IPS-20b (cell line): ENCODE measurements around the gene ELF3.
"Not testable (repeated sequence)": the region's sequence is repeated elsewhere in the genome, so short reads cannot be mapped to it uniquely, and the experiment has no call there.

Source experiments
- H3K27ac ChIP-seq: one replicate; pipeline ENCODE4 v1.5.1; 2013; ENCODE audit warnings: low read length
- H3K27me3 ChIP-seq: 2 replicates; pipeline ENCODE4 v1.6.1; 2013; ENCODE audit warnings: mild to moderate bottlenecking, low read length, inconsistent platforms; ENCODE audit not compliant: insufficient read depth
- H3K36me3 ChIP-seq: 2 replicates; pipeline ENCODE4 v1.6.1; 2013; ENCODE audit warnings: low read depth, mild to moderate bottlenecking, inconsistent platforms, low read length, moderate library complexity; ENCODE audit not compliant: insufficient read depth
- H3K4me1 ChIP-seq: 2 replicates; pipeline ENCODE4 v1.6.1; 2013; ENCODE audit warnings: mild to moderate bottlenecking, control low read depth, inconsistent platforms, low read length, moderate library complexity; ENCODE audit not compliant: insufficient read depth
- H3K4me3 ChIP-seq: 2 replicates; pipeline ENCODE4 v1.5.1; 2013; ENCODE audit warnings: mild to moderate bottlenecking, low read length, inconsistent platforms
- H3K9ac ChIP-seq: 2 replicates; pipeline ENCODE4 v1.6.1; 2013; ENCODE audit warnings: low read depth, mild to moderate bottlenecking, inconsistent platforms, low read length, moderate library complexity
- H3K9me3 ChIP-seq: 2 replicates; pipeline ENCODE4 v1.6.1; 2013; ENCODE audit warnings: mild to moderate bottlenecking, low read depth, low read length, inconsistent platforms; ENCODE audit not compliant: insufficient read depth

The ELF3 gene

DNA sequence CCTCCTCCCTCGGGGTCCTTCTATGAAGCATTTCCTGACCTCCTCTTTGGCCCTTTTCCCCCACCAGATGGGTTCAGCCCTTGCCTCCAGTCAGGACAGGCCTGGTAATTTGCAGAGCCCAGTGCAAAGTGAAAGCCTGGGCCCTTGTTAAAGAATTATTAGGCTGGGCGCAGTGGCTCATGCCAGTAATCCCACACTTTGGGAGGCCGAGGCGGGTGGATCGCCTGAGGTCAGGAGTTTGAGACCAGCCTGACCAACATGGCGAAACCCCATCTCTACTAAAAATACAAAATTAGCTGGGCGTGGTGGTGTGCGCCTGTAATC lies 8.8 kb downstream of the ELF3 start:
- not testable (repeated sequence) for H3K4me1 ChIP-seq, H3K9me3 ChIP-seq, H3K9ac ChIP-seq, H3K27me3 ChIP-seq, H3K27ac ChIP-seq, H3K4me3 ChIP-seq
- H3K36me3 ChIP-seq = peaks cover 21% of the 10 kb centered on the region

DNA sequence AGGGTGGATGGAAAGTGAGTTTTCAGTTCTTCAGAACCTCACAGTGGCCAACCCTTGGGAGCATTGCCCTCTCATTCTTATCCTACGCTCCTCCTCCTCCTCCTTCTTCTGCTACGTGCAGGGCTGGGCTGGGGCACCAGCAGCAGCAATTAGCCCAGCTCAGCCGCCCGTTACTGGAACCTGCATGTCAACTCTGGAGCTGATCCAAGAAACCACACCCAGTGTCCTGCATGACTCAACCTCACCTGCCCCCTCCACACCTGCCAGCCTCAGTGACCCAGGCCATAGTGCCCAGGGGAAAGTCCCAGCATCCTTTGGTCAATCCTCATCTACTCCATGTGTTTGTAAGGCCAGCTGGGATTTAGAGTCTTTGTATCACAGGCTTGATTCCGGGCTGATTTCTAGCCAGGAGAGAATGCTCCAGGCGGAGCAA lies 12.6 kb downstream of the ELF3 start:
- H3K9me3 ChIP-seq = no peaks in the 10 kb centered on the region
- H3K4me3 ChIP-seq = no peak overlapping the region
- no peaks in the 10 kb centered on the region for H3K27me3 ChIP-seq
- no peak overlapping the region for H3K27ac ChIP-seq
- no peak overlapping the region for H3K9ac ChIP-seq
- H3K4me1 ChIP-seq = no peaks in the 10 kb centered on the region
- no peaks in the 10 kb centered on the region for H3K36me3 ChIP-seq

DNA sequence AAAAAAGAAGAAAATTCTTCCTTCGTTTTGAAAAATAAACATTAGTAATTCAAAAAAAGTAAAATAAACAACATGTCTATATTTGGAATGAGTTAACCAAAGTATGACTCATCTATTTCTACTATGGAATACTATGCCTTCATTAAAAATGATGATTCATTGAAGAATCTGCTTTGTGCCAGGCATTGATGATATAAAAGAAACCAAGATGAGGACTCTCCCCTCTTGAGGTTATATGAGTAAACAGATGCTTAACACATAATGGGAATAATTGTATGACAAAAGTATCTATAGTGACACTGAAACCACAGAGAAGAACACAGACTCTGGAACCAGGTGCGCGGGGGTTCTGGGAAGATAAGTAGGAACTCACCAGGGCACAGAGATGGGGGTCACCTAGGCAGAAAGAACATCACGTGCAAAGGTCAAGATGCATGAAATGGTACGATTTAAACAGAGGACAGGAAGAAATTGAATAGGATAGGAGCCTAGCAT lies 18.8 kb downstream of the ELF3 start:
- no peaks in the 10 kb centered on the region for H3K27me3 ChIP-seq

DNA sequence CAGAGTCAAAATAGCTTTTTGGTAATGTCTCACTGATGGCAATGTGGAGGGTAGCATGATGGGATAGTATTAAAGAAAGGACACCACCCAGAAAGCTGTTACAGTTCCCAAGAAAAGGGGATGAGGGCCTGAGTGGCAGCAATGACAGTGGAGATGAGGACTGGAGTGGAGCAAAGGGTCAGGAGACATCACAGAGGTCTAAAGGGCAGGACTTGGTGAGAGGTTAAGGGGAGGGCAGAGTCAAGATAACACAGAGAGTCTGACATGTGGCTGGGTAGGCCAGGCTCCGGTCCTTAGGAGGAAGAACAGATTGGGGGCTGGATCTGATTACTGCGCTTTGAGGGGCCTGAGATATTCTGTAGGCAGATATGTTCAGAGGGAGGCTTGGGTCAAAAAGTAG lies 19.3 kb downstream of the ELF3 start:
- Histone ChIP-seq H3K27me3 (no peaks in the 10 kb centered on the region), H3K27ac (no peak overlapping the region), H3K9me3 (no peaks in the 10 kb centered on the region), H3K9ac (no peak overlapping the region), H3K4me3 (no peak overlapping the region), H3K36me3 (no peaks in the 10 kb centered on the region), H3K4me1 (peaks cover 3% of the 10 kb centered on the region; the same call in 1 of the 2 replicates)

More for the DNA sequence above, 18.8 kb downstream of the ELF3 start:
- H3K9me3 ChIP-seq = no peaks in the 10 kb centered on the region
- H3K27ac ChIP-seq = no peak overlapping the region
- no peaks in the 10 kb centered on the region; the same call in 1 of the 2 replicates for H3K4me1 ChIP-seq
- no peaks in the 10 kb centered on the region for H3K36me3 ChIP-seq
- no peak overlapping the region for H3K9ac ChIP-seq
- no peak overlapping the region for H3K4me3 ChIP-seq

DNA sequence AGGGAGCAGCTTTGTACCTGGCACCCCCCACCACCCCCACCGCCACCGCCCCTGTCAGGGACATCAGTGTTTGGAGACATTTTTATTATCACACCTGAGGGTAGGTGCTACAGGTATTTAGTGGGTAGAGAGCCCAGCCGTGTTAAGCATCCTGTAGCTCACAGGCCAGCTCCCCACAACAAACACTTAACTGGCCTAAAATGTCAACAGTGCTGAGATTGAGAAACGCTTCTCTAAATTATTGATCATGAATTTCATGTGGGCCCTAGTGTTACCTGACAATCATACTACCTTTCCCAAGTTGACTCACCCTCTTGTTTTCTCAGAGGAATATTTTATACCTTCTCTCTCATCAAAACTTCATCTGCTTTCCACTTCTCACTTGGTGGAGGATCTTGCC lies 21.4 kb downstream of the ELF3 start:
- Histone ChIP-seq H3K27ac (no peak overlapping the region), H3K27me3 (no peaks in the 10 kb centered on the region), H3K4me1 (peaks cover 3% of the 10 kb centered on the region; the same call in 1 of the 2 replicates), H3K36me3 (no peaks in the 10 kb centered on the region), H3K9ac (no peak overlapping the region), H3K9me3 (no peaks in the 10 kb centered on the region), H3K4me3 (no peak overlapping the region)

DNA sequence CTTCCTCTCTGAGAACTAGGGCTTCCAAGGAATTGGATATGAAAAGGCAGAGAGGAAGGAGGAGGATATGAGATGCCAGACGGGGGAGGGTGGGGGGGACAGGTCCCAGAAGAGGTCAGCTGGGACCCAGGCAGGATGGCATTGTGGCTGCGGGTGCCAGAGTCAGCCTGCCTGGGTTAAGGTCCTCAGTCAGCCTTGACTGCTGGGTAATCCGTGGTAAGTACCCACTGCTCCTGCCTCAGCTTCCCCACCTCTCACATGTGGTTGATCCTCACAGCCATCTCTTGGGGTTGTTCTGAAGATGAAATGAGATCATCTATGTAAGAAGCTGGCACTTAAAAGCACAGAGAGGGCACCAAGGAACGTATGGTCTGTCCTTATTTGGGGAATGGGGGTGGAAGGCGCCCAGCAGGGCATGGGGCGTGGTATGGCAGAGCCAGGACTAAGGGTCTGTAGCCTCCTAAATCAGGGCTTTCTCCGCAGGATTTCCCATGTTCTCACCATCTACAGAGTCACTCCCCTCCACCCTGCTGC lies 23.8 kb downstream of the ELF3 start:
- no peak overlapping the region for H3K9ac ChIP-seq
- no peak overlapping the region for H3K4me3 ChIP-seq
- H3K27ac ChIP-seq = no peak overlapping the region
- H3K9me3 ChIP-seq = no peaks in the 10 kb centered on the region
- no peaks in the 10 kb centered on the region for H3K36me3 ChIP-seq
- H3K4me1 ChIP-seq = peaks cover 3% of the 10 kb centered on the region; the same call in 1 of the 2 replicates
- H3K27me3 ChIP-seq = no peaks in the 10 kb centered on the region

DNA sequence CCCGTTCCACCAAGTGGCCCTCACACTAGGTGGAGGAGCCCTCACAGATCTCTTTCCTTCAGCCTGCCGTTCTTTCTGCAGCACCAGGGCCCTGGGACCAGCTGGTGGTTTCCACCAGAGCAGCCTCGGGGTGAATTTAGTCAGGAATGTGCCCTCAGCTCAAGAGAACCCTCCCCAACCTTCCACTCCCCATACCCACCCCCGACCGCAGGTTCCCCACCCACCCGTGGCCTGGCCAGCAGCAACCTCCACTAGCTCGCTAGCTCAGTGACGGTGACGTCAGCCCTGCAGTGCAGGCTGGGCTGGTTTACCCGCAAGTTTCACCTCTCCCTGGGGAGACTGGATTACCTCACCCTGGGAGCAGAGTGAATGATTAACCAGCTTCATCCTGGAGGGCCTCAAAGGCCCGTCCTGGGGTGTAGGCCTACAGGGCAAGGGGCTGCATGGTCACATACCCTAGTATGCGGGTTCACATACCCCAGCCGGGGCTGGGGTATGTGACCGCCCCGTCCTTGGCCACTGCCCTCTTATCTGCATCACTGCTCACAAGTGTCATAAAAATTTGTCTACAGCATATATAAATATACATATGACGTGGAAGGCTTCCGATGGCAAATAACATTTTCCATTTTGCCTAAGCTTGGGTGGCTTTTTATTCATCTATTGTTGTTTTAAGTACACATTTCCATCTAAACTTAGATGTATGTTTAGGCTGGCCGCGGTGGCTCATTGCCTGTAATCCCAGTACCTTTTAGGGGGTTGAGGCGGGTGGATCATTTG lies 24.5 kb downstream of the ELF3 start:
- H3K4me3 ChIP-seq = no peak overlapping the region

DNA sequence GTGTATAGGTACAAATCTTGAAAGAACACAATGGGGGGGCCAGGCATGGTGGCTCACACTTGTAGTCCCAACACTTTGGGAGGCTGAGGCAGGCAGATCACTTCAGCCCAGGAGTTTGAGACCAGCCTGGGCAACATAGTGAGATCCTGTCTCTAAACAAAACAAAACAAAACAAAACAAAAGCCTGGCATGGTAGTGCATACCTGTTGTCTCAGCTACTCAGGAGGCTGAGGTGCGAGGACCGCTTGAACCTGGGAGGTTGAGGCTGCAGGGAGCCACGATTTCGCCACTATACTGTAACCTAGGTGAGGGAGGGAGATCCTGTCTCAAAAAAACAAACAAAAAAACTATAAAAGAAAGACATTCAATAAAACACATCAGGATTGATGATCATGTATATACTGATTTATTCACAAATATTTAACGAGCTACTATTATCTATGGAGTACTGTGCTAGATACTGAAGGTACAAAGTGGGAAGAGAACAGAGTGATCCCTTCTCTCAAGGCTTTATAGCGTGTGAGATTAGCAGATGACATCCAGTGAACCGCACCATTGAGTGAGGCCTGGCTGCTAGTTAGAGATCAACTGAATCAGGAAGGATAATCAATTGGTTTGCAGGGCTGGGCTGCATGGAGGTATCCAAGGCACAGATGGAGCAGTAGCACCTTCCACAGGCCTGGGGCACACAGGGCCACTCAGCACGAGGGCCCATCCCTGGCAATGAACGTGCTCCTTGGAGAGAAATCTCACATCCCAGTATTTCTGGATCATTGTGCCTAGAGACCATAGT lies 26.4 kb downstream of the ELF3 start:
- no peaks in the 10 kb centered on the region for H3K27me3 ChIP-seq
- no peak overlapping the region for H3K4me3 ChIP-seq
- H3K36me3 ChIP-seq = no peaks in the 10 kb centered on the region
- H3K9me3 ChIP-seq = no peaks in the 10 kb centered on the region
- H3K4me1 ChIP-seq = peaks cover 3% of the 10 kb centered on the region; the same call in 1 of the 2 replicates
- no peak overlapping the region for H3K27ac ChIP-seq
- H3K9ac ChIP-seq = no peak overlapping the region

More for the DNA sequence above, 24.5 kb downstream of the ELF3 start:
- Histone ChIP-seq H3K4me1 (peaks cover 3% of the 10 kb centered on the region; the same call in 1 of the 2 replicates), H3K9me3 (no peaks in the 10 kb centered on the region), H3K27ac (no peak overlapping the region), H3K27me3 (no peaks in the 10 kb centered on the region), H3K36me3 (no peaks in the 10 kb centered on the region), H3K9ac (no peak overlapping the region)

DNA sequence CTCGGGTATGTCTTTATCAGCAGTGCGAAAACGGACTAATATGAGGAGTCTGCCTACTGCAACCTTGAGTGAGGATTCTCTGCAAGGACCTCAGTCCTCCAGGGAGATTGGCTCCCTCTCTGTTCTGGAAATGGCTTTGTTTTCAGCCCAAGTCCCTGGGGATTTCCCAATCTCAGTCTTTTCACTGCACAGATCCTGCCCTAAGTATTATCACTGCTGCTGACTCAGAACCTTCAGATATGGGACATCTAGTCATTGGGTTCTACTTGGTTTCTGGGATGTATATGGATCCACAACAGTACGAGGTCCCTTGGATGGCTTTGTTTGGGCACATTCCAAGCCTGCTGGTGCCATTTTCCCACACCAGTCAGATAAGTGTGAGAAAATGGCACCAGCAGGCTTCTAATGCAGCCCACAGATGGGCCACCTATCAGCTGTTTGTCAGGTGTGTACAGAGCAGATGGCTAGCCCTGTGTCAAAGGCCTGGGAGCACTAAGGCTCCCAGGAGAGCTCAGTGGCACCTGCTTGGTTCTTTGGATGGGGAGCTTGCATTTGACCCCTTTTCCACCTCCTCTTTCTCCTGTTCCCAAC lies 27.4 kb downstream of the ELF3 start:
- Histone ChIP-seq H3K27me3 (no peaks in the 10 kb centered on the region), H3K9me3 (no peaks in the 10 kb centered on the region), H3K36me3 (no peaks in the 10 kb centered on the region), H3K4me1 (peaks cover 3% of the 10 kb centered on the region; the same call in 1 of the 2 replicates), H3K9ac (no peak overlapping the region), H3K4me3 (no peak overlapping the region), H3K27ac (no peak overlapping the region)

DNA sequence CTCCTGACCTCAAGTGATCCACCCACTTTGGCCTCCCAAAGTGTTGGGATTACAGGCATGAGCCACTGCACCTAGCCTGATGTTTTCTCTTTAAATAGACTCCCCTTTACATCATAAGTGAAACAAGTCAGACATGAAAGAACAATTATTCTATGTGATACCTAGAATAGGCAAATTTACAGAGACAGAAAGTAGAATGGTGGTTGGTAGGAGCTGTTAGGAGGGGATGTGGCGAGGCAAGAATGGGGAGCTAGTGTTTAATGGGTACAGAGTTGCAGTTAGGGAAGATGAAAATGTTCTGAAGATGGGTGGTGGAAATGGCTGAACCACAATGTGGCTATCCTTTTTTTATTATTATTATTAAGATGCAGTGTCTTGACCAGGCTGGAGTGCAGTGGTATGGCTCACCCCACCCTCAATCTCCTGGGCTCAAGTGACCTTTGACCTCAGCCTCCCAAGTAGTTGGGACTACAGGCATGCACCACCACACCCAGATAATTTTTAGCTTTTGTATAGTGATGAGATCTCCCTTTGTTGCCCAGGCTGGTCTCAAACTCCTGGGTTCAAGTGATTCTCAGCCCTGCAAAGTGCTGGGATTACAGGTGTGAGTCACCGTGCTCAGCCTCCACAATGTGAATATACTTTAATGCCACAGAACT lies 28.4 kb downstream of the ELF3 start:
- Histone ChIP-seq H3K4me1 (peaks cover 3% of the 10 kb centered on the region; the same call in 1 of the 2 replicates), H3K27ac (no peak overlapping the region)

DNA sequence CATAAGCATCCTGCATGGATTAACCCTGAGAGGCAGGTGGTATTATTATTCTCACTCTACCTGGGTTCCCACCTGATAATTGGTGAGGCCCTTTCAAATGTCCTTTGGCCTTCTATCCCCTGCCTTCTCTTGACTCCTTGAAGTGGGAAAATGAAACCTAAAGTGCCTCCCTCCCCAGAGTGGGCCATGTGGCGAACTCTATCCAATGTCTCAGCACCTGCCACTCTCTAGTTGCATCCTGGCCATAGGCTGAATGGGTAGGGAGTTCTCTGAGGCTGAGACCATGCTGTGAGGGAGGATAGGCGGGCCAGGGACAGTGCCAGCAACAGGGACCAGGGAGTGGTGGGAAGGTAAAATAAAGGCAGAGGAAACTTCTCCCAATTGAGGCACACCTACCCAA lies 35.3 kb downstream of the ELF3 start:
- H3K27me3 ChIP-seq = no peaks in the 10 kb centered on the region
- H3K4me1 ChIP-seq = no peaks in the 10 kb centered on the region
- no peaks in the 10 kb centered on the region for H3K9me3 ChIP-seq
- H3K4me3 ChIP-seq = no peak overlapping the region
- no peaks in the 10 kb centered on the region for H3K36me3 ChIP-seq
- H3K27ac ChIP-seq = no peak overlapping the region
- H3K9ac ChIP-seq = no peak overlapping the region

More for the DNA sequence above, 28.4 kb downstream of the ELF3 start:
- Histone ChIP-seq H3K4me3 (no peak overlapping the region), H3K9ac (no peak overlapping the region), H3K27me3 (no peaks in the 10 kb centered on the region), H3K9me3 (no peaks in the 10 kb centered on the region), H3K36me3 (no peaks in the 10 kb centered on the region)
